WTC11 (cell line): Measurements from ENCODE around the gene LAMTOR1.

Experiments
- CTCF ChIP-seq: fragments of 200-600 bp; IDR thresholded peaks from 2 replicates; pipeline ENCODE4 v1.8.0; 2022; ENCODE audit warnings: antibody characterized with exemption
- ETV6 ChIP-seq: sonication (generic); formaldehyde crosslinking; IDR thresholded peaks from 2 replicates; pipeline ENCODE4 v1.8.1; 2022; ENCODE audit warnings: mild to moderate bottlenecking, missing genetic modification reagents
- FOXJ3 ChIP-seq: sonication (generic); formaldehyde crosslinking; IDR thresholded peaks from 2 replicates; pipeline ENCODE4 v1.9.0; 2021; ENCODE audit warnings: missing genetic modification reagents, mild to moderate bottlenecking, borderline replicate concordance
- NR1H2 ChIP-seq: sonication (generic); formaldehyde crosslinking; IDR thresholded peaks from 2 replicates; pipeline ENCODE4 v1.9.0; 2021; ENCODE audit warnings: mild to moderate bottlenecking, moderate library complexity, missing genetic modification reagents
- USF2 ChIP-seq: sonication (generic); formaldehyde crosslinking; IDR thresholded peaks from 2 replicates; pipeline ENCODE4 v1.8.1; 2023; ENCODE audit warnings: mild to moderate bottlenecking, missing genetic modification reagents, moderate library complexity
- ZNF423 ChIP-seq: fragments of 250-450 bp; sonication (Bioruptor Pico); IDR thresholded peaks from 2 replicates; pipeline ENCODE4 v2.1.2; 2022; ENCODE audit warnings: mild to moderate bottlenecking, moderate library complexity

GRCh38 chr11:72070491-72070890 is 32.6 kb downstream of the LAMTOR1 start:
- TF ChIP-seq USF2 (CRISPR knock-in tag) (no peak), CTCF (no peak), ZNF423 (CRISPR knock-in tag) (no peak), ETV6 (CRISPR knock-in tag) (no peak), NR1H2 (no peak), FOXJ3 (no peak)
